WTC11 (cell line): ENCODE measurements around the gene CASP2.

Source experiments
- CTCF ChIP-seq: fragments of 200-600 bp; IDR thresholded peaks from 2 replicates; pipeline ENCODE4 v1.8.0; 2022; ENCODE audit warnings: antibody characterized with exemption
- JUN ChIP-seq: sonication (generic); formaldehyde crosslinking; IDR thresholded peaks from 2 replicates; pipeline ENCODE4 v1.8.0; 2023; ENCODE audit warnings: mild to moderate bottlenecking, missing genetic modification reagents
- SMAD3 ChIP-seq: sonication (generic); formaldehyde crosslinking; IDR thresholded peaks from 2 replicates; pipeline ENCODE4 v1.8.0; 2022; ENCODE audit warnings: missing genetic modification reagents, mild to moderate bottlenecking, borderline replicate concordance

- TF ChIP-seq JUN (CRISPR knock-in tag) (no peak), SMAD3 (no peak), CTCF (no peak)
These were observed 27.6 kb downstream of the CASP2 start, which contains the start of gene CLCN1 for GRCh38 chr7:143315776-143316175.
